Skeletal muscle cell (primary cell): ENCODE results near the gene AACS.
A peak's percentile ranks its signal among the peaks of the same experiment; 100 is the strongest.
"Not testable (repeated sequence)": the region's sequence is repeated elsewhere in the genome, so short reads cannot be mapped to it uniquely, and the experiment has no call there.

Experiments used
- DNase-seq: peaks from one replicate; pipeline ENCODE4 v3.0.0-alpha.2; 2010; ENCODE audit warnings: low read depth
- H3K4me3 ChIP-seq: 2 replicates; pipeline ENCODE4 v1.5.1; 2011; ENCODE audit warnings: low read depth, mild to moderate bottlenecking, control low read depth, low read length, moderate library complexity

Gene AACS

GRCh38 chr12:125055591-125055990 lies 9.6 kb upstream of the AACS start:
- DNase-seq: no peak
- no peak overlapping the region for H3K4me3 ChIP-seq

- DNase-seq: no peak
- H3K4me3 ChIP-seq: no peak overlapping the region
Observed at GRCh38 chr12:125056306-125056705, 8.9 kb upstream of the AACS start.

- no peak for DNase-seq
Observed at GRCh38 chr12:125057708-125058107, 7.5 kb upstream of the AACS start.

GRCh38 chr12:125061229-125061628 lies 4.0 kb upstream of the AACS start:
- DNase-seq: no peak
- H3K4me3 ChIP-seq: no peak overlapping the region

More at GRCh38 chr12:125057708-125058107, 7.5 kb upstream of the AACS start:
- no peak overlapping the region for H3K4me3 ChIP-seq

GRCh38 chr12:125063522-125063921 lies 1.7 kb upstream of the AACS start:
- DNase-seq, H3K4me3 ChIP-seq: not testable (repeated sequence)

GRCh38 chr12:125064492-125064891 lies 743 bp upstream of the AACS start:
- peak overlapping the region; percentile 74 for H3K4me3 ChIP-seq

GRCh38 chr12:125065919-125066570 lies 810 bp downstream of the AACS start:
- peak overlapping the region; percentile 74 for H3K4me3 ChIP-seq
- no peak for DNase-seq

More at GRCh38 chr12:125064492-125064891, 743 bp upstream of the AACS start:
- no peak for DNase-seq

- no peak overlapping the region for H3K4me3 ChIP-seq
- DNase-seq: no peak
Observed at GRCh38 chr12:125068391-125068790, 3.2 kb downstream of the AACS start.

GRCh38 chr12:125069616-125070015 lies 4.4 kb downstream of the AACS start:
- no peak for DNase-seq
- no peak overlapping the region for H3K4me3 ChIP-seq

GRCh38 chr12:125070112-125070511 lies 4.9 kb downstream of the AACS start:
- H3K4me3 ChIP-seq: no peak overlapping the region
- DNase-seq: no peak

- no peak overlapping the region for H3K4me3 ChIP-seq
- no peak for DNase-seq
Observed at GRCh38 chr12:125070661-125071390, 5.6 kb downstream of the AACS start.

- DNase-seq: no peak
- H3K4me3 ChIP-seq: no peak overlapping the region
Observed at GRCh38 chr12:125071456-125071855, 6.2 kb downstream of the AACS start.

GRCh38 chr12:125072496-125072895 lies 7.3 kb downstream of the AACS start:
- no peak for DNase-seq
- H3K4me3 ChIP-seq: no peak overlapping the region

GRCh38 chr12:125074294-125074693 lies 9.1 kb downstream of the AACS start:
- not testable (repeated sequence) for DNase-seq, H3K4me3 ChIP-seq

- DNase-seq: no peak
- no peak overlapping the region for H3K4me3 ChIP-seq
Observed at GRCh38 chr12:125076103-125076502, 10.9 kb downstream of the AACS start.

GRCh38 chr12:125079084-125079483 lies 13.8 kb downstream of the AACS start:
- no peak overlapping the region for H3K4me3 ChIP-seq
- DNase-seq: no peak

GRCh38 chr12:125079648-125080645 lies 14.7 kb downstream of the AACS start:
- H3K4me3 ChIP-seq: no peak overlapping the region
- DNase-seq: peak; percentile 58

- no peak for DNase-seq
- H3K4me3 ChIP-seq: no peak overlapping the region
Observed at GRCh38 chr12:125081427-125081826, 16.2 kb downstream of the AACS start.

- DNase-seq: no peak
- H3K4me3 ChIP-seq: no peak overlapping the region
Observed at GRCh38 chr12:125083072-125083471, 17.8 kb downstream of the AACS start.

GRCh38 chr12:125088199-125088598 lies 23.0 kb downstream of the AACS start:
- DNase-seq, H3K4me3 ChIP-seq: not testable (repeated sequence)
